ENCODE results near the gene INO80C. TPM values are rescaled to one million over a fixed set of nuclear protein-coding genes. Genes with fewer than 3 reads are reported as not detected.

INO80C gene
- polyA plus RNA-seq, 1 donor (not counting 4 experiments of a cell fraction or from before 2014, with no cell fraction given) = 54.7 TPM

DNA sequence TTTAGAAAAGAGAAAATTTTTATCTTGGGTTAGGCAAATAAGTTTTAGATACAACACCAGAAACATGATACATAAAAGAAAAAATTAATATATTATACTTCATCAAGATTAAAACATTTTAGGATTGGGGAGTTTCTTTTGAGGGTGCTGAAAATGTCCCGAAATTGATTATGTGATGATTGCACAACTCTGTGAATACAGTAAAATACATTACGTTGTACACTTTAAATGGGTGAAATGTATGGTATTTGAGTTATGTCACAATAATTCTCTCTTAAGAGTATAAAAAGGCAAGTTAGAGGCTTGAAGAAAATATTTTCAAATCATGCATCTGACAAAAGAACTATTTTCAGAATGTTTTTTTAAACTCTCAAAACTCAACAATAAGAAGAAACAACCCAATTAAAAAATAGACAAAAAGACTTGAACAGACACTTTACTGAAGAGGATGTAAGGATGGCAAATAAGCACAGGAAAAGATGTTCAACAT lies 36.2 kb upstream of the INO80C start:
- TF ChIP-seq, protein P1, sequence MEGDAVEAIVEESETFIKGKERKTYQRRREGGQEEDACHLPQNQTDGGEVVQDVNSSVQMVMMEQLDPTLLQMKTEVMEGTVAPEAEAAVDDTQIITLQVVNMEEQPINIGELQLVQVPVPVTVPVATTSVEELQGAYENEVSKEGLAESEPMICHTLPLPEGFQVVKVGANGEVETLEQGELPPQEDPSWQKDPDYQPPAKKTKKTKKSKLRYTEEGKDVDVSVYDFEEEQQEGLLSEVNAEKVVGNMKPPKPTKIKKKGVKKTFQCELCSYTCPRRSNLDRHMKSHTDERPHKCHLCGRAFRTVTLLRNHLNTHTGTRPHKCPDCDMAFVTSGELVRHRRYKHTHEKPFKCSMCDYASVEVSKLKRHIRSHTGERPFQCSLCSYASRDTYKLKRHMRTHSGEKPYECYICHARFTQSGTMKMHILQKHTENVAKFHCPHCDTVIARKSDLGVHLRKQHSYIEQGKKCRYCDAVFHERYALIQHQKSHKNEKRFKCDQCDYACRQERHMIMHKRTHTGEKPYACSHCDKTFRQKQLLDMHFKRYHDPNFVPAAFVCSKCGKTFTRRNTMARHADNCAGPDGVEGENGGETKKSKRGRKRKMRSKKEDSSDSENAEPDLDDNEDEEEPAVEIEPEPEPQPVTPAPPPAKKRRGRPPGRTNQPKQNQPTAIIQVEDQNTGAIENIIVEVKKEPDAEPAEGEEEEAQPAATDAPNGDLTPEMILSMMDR (optimal IDR thresholded peaks at IDR 0.05 in 1 of 3, IDR thresholded peaks at IDR 0.05 in 1 of 3, conservative IDR thresholded peaks at IDR 0.05 in 1 of 3; ENCODE audit: extremely low read depth in 1 of 3, insufficient read depth in 2 of 3, low read length in 3 of 3) = no peak
- TF ChIP-seq EZH2 (IDR thresholded peaks at IDR 0.05; ENCODE audit: low read length) = no peak
- dilution Hi-C loops (cut with MboI; ENCODE audit: extremely low pct_ligation_motif_present, low sequenced_read_pairs) = no loop called here
- Histone ChIP-seq H3K9me1 (ENCODE audit: control insufficient read depth, extremely low read depth, insufficient read depth, low read length) (no peaks in the 10 kb centered on the region), H3K9ac (ENCODE audit: control insufficient read depth, extremely low read depth, insufficient read depth, low read length) (no peak overlapping the region), H3K79me2 (ENCODE audit: control insufficient read depth, insufficient read depth, low read length) (no peaks in the 10 kb centered on the region), H3K9me3 (ENCODE audit: control insufficient read depth, low read depth, low read length) (no peaks in the 10 kb centered on the region), H3K27ac (ENCODE audit: control insufficient read depth, insufficient read depth, low read length) (no peak overlapping the region), H3K27me3 (ENCODE audit: control insufficient read depth, extremely low read depth, insufficient read depth, low read length) (no peaks in the 10 kb centered on the region), H3K4me2 (ENCODE audit: control insufficient read depth, extremely low read depth, insufficient read depth, low read depth, low read length) (no peak overlapping the region), H3K4me1 (ENCODE audit: control insufficient read depth, extremely low read depth, insufficient read depth, low read length) (no peaks in the 10 kb centered on the region), H4K20me1 (ENCODE audit: control insufficient read depth, extremely low read depth, insufficient read depth, low read length) (no peaks in the 10 kb centered on the region), H3K4me3 (ENCODE audit: control insufficient read depth in 2 of 3, extremely low read depth in 1 of 3, insufficient read depth in 2 of 3, low read depth in 1 of 3, low read length in 3 of 3) (no peak overlapping the region), H3K36me3 (ENCODE audit: control insufficient read depth in 2 of 2, extremely low read depth in 1 of 2, insufficient read depth in 2 of 2, low read length in 2 of 2) (no peaks in the 10 kb centered on the region), H2AFZ (ENCODE audit: control insufficient read depth, low read length) (no peak overlapping the region)
- DNase-seq (ENCODE audit: low read depth, low spot score) (no peak), FAIRE-seq (no peak)

- no peaks in the 10 kb centered on the region for H3K9me1 ChIP-seq (ENCODE audit: control insufficient read depth, extremely low read depth, insufficient read depth, low read length)
- no peak overlapping the region for H3K27ac ChIP-seq (ENCODE audit: control insufficient read depth, insufficient read depth, low read length)
- DNase-seq (ENCODE audit: low read depth, low spot score) = no peak
- no peak overlapping the region for H3K9ac ChIP-seq (ENCODE audit: control insufficient read depth, extremely low read depth, insufficient read depth, low read length)
- no peaks in the 10 kb centered on the region for H3K79me2 ChIP-seq (ENCODE audit: control insufficient read depth, insufficient read depth, low read length)
- H3K4me2 ChIP-seq (ENCODE audit: control insufficient read depth, extremely low read depth, insufficient read depth, low read depth, low read length) = no peak overlapping the region
- dilution Hi-C loops (cut with MboI; ENCODE audit: extremely low pct_ligation_motif_present, low sequenced_read_pairs) = no loop called here
- H3K27me3 ChIP-seq (ENCODE audit: control insufficient read depth, extremely low read depth, insufficient read depth, low read length) = no peaks in the 10 kb centered on the region
- H4K20me1 ChIP-seq (ENCODE audit: control insufficient read depth, extremely low read depth, insufficient read depth, low read length) = no peaks in the 10 kb centered on the region
- H3K9me3 ChIP-seq (ENCODE audit: control insufficient read depth, low read depth, low read length) = no peaks in the 10 kb centered on the region
- TF ChIP-seq, protein P1 (optimal IDR thresholded peaks at IDR 0.05 in 1 of 3, IDR thresholded peaks at IDR 0.05 in 1 of 3, conservative IDR thresholded peaks at IDR 0.05 in 1 of 3; ENCODE audit: extremely low read depth in 1 of 3, insufficient read depth in 2 of 3, low read length in 3 of 3) = no peak
- TF ChIP-seq EZH2 (IDR thresholded peaks at IDR 0.05; ENCODE audit: low read length) = no peak
- no peak overlapping the region for H3K4me3 ChIP-seq (ENCODE audit: control insufficient read depth in 2 of 3, extremely low read depth in 1 of 3, insufficient read depth in 2 of 3, low read depth in 1 of 3, low read length in 3 of 3)
- no peak overlapping the region for H2AFZ ChIP-seq (ENCODE audit: control insufficient read depth, low read length)
- H3K36me3 ChIP-seq (ENCODE audit: control insufficient read depth in 2 of 2, extremely low read depth in 1 of 2, insufficient read depth in 2 of 2, low read length in 2 of 2) = no peaks in the 10 kb centered on the region
- peaks cover 13% of the 10 kb centered on the region for H3K4me1 ChIP-seq (ENCODE audit: control insufficient read depth, extremely low read depth, insufficient read depth, low read length)
- FAIRE-seq = no peak
Observed at GRCh38 chr18:35528749-35529274, 31.1 kb upstream of the INO80C start.
